ENCODE measurements around the gene ZBTB20.

- TF ChIP-seq, protein P1, sequence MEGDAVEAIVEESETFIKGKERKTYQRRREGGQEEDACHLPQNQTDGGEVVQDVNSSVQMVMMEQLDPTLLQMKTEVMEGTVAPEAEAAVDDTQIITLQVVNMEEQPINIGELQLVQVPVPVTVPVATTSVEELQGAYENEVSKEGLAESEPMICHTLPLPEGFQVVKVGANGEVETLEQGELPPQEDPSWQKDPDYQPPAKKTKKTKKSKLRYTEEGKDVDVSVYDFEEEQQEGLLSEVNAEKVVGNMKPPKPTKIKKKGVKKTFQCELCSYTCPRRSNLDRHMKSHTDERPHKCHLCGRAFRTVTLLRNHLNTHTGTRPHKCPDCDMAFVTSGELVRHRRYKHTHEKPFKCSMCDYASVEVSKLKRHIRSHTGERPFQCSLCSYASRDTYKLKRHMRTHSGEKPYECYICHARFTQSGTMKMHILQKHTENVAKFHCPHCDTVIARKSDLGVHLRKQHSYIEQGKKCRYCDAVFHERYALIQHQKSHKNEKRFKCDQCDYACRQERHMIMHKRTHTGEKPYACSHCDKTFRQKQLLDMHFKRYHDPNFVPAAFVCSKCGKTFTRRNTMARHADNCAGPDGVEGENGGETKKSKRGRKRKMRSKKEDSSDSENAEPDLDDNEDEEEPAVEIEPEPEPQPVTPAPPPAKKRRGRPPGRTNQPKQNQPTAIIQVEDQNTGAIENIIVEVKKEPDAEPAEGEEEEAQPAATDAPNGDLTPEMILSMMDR (IDR thresholded peaks at IDR 0.05) = no peak
- no peak for TF ChIP-seq EP300 (IDR thresholded peaks at IDR 0.05)
- TF ChIP-seq POLR2A (IDR thresholded peaks at IDR 0.05) = no peak
Observed at GRCh38 chr3:114380233-114380651, 766.8 kb downstream of the ZBTB20 start.
